ENCODE results near the gene CMSS1.

The CMSS1 gene

GRCh38 chr3:99817437-99818240, at the start of gene CMSS1:
TSS of gene CMSS1 (plus strand) at chr3:99817862.
- peak; percentile 49 for DNase-seq

GRCh38 chr3:99768126-99768525, 49.5 kb upstream of the CMSS1 start:
- no peak for DNase-seq

GRCh38 chr3:99768808-99769501, 48.7 kb upstream of the CMSS1 start:
- no peak for DNase-seq

GRCh38 chr3:99772171-99772570, 45.5 kb upstream of the CMSS1 start:
- no peak for DNase-seq

- no peak for DNase-seq
Measured at GRCh38 chr3:99772671-99773070, 45.0 kb upstream of the CMSS1 start.

- DNase-seq, result no peak
Measured at GRCh38 chr3:99774467-99774866, 43.2 kb upstream of the CMSS1 start.

GRCh38 chr3:99776516-99777209, 41.0 kb upstream of the CMSS1 start:
- no peak for DNase-seq

- DNase-seq, result no peak
Measured at GRCh38 chr3:99777210-99777549, 40.5 kb upstream of the CMSS1 start.

GRCh38 chr3:99777708-99778107, 40.0 kb upstream of the CMSS1 start:
- no peak for DNase-seq

- no peak for DNase-seq
Measured at GRCh38 chr3:99780749-99781148, 36.9 kb upstream of the CMSS1 start.

GRCh38 chr3:99781761-99782160, 35.9 kb upstream of the CMSS1 start:
- DNase-seq, result no peak

- no peak for DNase-seq
Measured at GRCh38 chr3:99783011-99783573, 34.6 kb upstream of the CMSS1 start.

GRCh38 chr3:99789011-99789721, 28.5 kb upstream of the CMSS1 start:
- DNase-seq, result no peak

- no peak for DNase-seq
Measured at GRCh38 chr3:99794485-99794884, 23.2 kb upstream of the CMSS1 start.

- no peak for DNase-seq
Measured at GRCh38 chr3:99795573-99795972, 22.1 kb upstream of the CMSS1 start.

GRCh38 chr3:99799422-99799821, 18.2 kb upstream of the CMSS1 start:
- DNase-seq, result no peak

- no peak for DNase-seq
Measured at GRCh38 chr3:99803297-99803696, 14.4 kb upstream of the CMSS1 start.

GRCh38 chr3:99805160-99805559, 12.5 kb upstream of the CMSS1 start:
- no peak for DNase-seq

- no peak for DNase-seq
Measured at GRCh38 chr3:99808163-99808794, 9.4 kb upstream of the CMSS1 start.

GRCh38 chr3:99809565-99809964, 8.1 kb upstream of the CMSS1 start:
- DNase-seq, result no peak

- DNase-seq, result no peak
Measured at GRCh38 chr3:99810403-99810802, 7.3 kb upstream of the CMSS1 start.

- no peak for DNase-seq
Measured at GRCh38 chr3:99817047-99817436, 620 bp upstream of the CMSS1 start.

- DNase-seq, result no peak
Measured at GRCh38 chr3:99818818-99819217, 1.2 kb downstream of the CMSS1 start.

Data from NCI-H510A (cell line).